RWPE2 (cell line): ENCODE measurements around the gene HSD17B8.

Experiments used
- ATAC-seq: fragments of 200-7000 bp; cut with Tn5 transposase; 3 replicates; pipeline ENCODE4 v1.9.1; 2021; ENCODE audit warnings: low read depth
- DNase-seq: peaks from one replicate; pipeline ENCODE4 v3.0.0-alpha.2; 2020; ENCODE audit warnings: low spot score
- H3K27ac ChIP-seq: fragments of 450-650 bp; 2 replicates; pipeline ENCODE4 v1.5.1; 2017; ENCODE audit warnings: mild to moderate bottlenecking; ENCODE audit not compliant: poor library complexity, severe bottlenecking
- H3K27me3 ChIP-seq: fragments of 250-450 bp; sonication (Bioruptor Pico); 2 replicates; pipeline ENCODE4 v1.5.1; 2021; ENCODE audit warnings: mild to moderate bottlenecking, moderate library complexity; ENCODE audit not compliant: insufficient read depth, poor library complexity, severe bottlenecking
- H3K36me3 ChIP-seq: fragments of 250-450 bp; sonication (Bioruptor Pico); 2 replicates; pipeline ENCODE4 v1.5.1; 2020; ENCODE audit warnings: low read depth, mild to moderate bottlenecking, moderate library complexity
- H3K4me1 ChIP-seq: fragments of 250-450 bp; sonication (Bioruptor Pico); 2 replicates; pipeline ENCODE4 v1.5.1; 2021; ENCODE audit warnings: mild to moderate bottlenecking, moderate library complexity; ENCODE audit not compliant: insufficient read depth, poor library complexity, severe bottlenecking
- H3K4me3 ChIP-seq: fragments of 250-450 bp; sonication (Bioruptor Pico); 2 replicates; pipeline ENCODE4 v1.5.1; 2021; ENCODE audit warnings: mild to moderate bottlenecking, moderate library complexity; ENCODE audit not compliant: severe bottlenecking
- H3K9me3 ChIP-seq: fragments of 250-450 bp; sonication (Bioruptor Pico); 2 replicates; pipeline ENCODE4 v1.5.1; 2021; ENCODE audit warnings: mild to moderate bottlenecking, moderate library complexity; ENCODE audit not compliant: severe bottlenecking
- TF ChIP-seq, protein P1 (sequence below): fragments of 450-650 bp; IDR thresholded peaks from one replicate; pipeline ENCODE4 v1.5.1; 2017; ENCODE audit warnings: mild to moderate bottlenecking, moderate library complexity; ENCODE audit not compliant: poor library complexity, severe bottlenecking

Gene HSD17B8

DNA sequence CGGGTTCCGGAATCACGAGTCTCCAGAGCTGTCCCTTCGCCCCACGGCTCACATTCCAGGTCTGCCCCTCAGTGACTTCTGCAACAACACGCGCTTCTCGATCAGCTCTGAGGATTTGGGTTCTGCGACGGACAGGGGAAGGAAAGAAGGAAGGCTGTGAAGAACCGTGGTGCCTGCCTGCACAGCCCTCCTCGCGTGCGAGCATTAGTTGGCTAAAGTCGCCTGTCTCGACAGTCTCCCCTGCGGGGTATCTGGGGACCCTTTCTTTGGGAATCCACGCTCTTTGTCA is 44.1 kb downstream of the HSD17B8 start:
- Histone ChIP-seq H3K27me3 (no peaks in the 10 kb centered on the region), H3K4me3 (peak overlapping the region; percentile 38), H3K27ac (peak overlapping the region; percentile 83), H3K4me1 (peaks cover 10% of the 10 kb centered on the region), H3K9me3 (no peaks in the 10 kb centered on the region), H3K36me3 (peaks cover 8% of the 10 kb centered on the region)
- ATAC-seq (peak; percentile 20; the same call in 2 of the 3 replicates), DNase-seq (no peak)
- TF ChIP-seq, protein P1, sequence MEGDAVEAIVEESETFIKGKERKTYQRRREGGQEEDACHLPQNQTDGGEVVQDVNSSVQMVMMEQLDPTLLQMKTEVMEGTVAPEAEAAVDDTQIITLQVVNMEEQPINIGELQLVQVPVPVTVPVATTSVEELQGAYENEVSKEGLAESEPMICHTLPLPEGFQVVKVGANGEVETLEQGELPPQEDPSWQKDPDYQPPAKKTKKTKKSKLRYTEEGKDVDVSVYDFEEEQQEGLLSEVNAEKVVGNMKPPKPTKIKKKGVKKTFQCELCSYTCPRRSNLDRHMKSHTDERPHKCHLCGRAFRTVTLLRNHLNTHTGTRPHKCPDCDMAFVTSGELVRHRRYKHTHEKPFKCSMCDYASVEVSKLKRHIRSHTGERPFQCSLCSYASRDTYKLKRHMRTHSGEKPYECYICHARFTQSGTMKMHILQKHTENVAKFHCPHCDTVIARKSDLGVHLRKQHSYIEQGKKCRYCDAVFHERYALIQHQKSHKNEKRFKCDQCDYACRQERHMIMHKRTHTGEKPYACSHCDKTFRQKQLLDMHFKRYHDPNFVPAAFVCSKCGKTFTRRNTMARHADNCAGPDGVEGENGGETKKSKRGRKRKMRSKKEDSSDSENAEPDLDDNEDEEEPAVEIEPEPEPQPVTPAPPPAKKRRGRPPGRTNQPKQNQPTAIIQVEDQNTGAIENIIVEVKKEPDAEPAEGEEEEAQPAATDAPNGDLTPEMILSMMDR, result peak; percentile 71

DNA sequence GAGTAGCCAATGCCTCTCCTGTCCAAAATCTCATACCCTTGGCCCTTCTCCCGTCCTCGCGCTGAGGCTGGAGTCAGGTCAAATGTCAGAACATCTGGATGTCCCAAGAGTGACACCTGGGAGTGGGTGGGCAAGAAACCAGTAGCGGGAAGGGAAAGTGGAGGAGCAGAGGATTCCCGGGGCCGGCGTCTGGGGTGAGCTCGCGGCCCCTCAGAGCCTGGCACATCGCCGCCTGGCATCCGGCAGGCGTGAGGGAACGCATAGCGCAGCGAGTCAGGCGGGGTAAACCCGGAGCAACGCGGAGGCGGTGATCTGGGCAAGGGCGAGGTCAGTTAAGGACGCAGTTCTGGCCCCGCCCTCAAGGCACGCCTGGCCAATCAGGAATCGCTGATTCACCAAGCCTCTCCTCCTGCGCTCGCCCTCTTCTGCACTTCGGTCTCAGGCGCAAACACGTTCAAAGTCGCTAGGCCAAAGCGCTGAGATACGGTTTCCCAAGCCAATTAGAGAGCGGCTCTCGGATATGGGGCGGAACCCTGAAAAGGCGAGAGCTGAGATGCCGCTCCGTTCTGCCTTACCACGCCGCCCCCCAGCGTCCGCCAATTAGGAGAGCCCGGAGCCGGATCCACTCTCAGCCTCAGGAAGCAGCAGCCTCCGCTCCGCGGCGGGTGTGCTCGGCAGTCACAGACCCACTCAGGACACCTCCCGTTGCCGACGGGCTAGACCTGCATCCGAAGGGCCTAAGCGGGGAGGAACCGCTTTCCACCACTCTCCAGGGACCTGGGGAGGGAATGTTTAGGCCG is 44.7 kb downstream of the HSD17B8 start:
- ATAC-seq (peak; percentile 90), DNase-seq (peak; percentile 98)
- Histone ChIP-seq H3K27ac (peak overlapping the region; percentile 83), H3K27me3 (no peaks in the 10 kb centered on the region), H3K9me3 (no peaks in the 10 kb centered on the region), H3K4me3 (peak overlapping the region; percentile 38), H3K36me3 (peaks cover 13% of the 10 kb centered on the region), H3K4me1 (peaks cover 10% of the 10 kb centered on the region)
- TF ChIP-seq, protein P1, result no peak

DNA sequence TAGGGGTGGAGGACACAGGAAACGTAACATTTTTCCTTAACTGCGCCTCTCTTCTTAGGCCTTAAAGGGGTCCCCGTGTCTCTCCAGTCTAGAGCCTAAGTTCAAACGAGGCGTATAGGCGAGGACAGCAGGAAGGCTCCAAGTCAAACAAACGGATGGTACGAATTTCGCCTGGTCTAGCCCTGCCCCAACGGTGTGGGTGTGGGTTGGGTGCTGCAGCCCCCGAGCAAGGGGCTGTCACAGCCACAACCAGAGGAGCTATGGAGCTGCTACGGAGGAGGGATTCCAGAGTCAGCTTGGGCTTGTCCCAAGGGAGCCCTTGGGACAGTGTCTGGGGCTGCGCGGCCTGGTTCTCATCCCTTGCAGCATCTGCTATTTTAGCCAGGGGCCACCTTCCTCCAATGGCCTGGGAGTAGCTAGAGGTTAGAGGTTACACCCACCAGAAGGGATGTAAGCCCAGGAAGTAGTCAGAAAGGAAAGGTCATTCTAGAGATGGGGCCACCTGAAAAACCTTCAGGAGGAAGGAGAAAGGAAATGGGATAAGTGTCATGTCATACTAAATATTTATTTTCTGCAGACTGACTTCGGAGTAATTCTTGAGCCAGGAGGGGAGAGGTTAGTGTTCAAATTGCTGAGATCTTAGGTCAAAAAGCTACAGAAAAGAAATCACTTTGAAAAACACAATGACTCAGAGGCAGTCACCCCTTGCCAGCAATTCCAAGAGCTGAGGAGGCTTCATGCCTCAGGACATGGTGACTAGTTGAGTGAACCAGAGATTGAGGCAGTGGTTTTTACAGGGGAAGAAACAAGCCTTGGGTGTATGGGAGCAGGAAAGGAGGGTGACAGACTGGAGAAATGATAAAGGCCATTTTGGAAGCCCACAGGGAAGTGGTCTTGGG is 45.5 kb downstream of the HSD17B8 start:
- DNase-seq (peak; percentile 28), ATAC-seq (peak; percentile 24)
- Histone ChIP-seq H3K9me3 (no peaks in the 10 kb centered on the region), H3K4me3 (peak overlapping the region; percentile 38), H3K27me3 (no peaks in the 10 kb centered on the region), H3K36me3 (peaks cover 18% of the 10 kb centered on the region), H3K27ac (peak overlapping the region; percentile 83), H3K4me1 (peaks cover 14% of the 10 kb centered on the region)
- TF ChIP-seq, protein P1, result no peak

DNA sequence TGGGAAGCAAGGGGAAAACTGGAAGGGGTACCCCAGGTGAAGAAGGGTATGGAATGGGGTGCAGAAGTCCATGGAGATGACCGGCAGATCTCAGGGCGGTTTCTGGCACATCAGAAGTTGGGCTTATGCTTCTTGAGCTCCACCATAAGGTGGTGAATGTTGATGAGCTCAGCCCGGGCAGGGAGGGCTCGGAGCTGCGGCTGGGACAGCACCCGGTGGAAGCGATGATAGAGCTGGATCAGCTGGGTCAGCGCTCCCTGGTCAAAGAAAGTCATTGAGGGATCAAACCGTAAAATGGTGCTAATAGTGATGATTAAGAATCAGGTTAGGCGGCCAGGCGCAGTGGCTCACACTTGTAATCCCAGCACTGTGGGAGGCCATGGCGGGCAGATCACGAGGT is 46.3 kb downstream of the HSD17B8 start:
- ATAC-seq, result no peak
- Histone ChIP-seq H3K4me1 (peaks cover 14% of the 10 kb centered on the region), H3K27ac (peak overlapping the region; percentile 83), H3K9me3 (no peaks in the 10 kb centered on the region), H3K36me3 (peaks cover 20% of the 10 kb centered on the region), H3K4me3 (no peak overlapping the region), H3K27me3 (no peaks in the 10 kb centered on the region)
- TF ChIP-seq, protein P1, result no peak
- no peak for DNase-seq
